OCI-LY7 (cell line): ENCODE results near the gene VPS4B.

Experiments
- EZH2phosphoT487 ChIP-seq: fragments of 200-600 bp; sonication (generic); IDR thresholded peaks from 2 replicates; pipeline ENCODE4 v1.6.1; 2018; ENCODE audit warnings: low read depth, borderline replicate concordance, mild to moderate bottlenecking, mixed run types, antibody characterized with exemption, low read length, moderate library complexity, mixed read lengths
- TF ChIP-seq, protein P1 (sequence below): fragments of 200-600 bp; sonication (generic); conservative IDR thresholded peaks from 2 replicates; pipeline ENCODE4 v1.5.1; 2014; ENCODE audit warnings: mild to moderate bottlenecking, antibody characterized with exemption, low read length, moderate library complexity, mixed read lengths

DNA sequence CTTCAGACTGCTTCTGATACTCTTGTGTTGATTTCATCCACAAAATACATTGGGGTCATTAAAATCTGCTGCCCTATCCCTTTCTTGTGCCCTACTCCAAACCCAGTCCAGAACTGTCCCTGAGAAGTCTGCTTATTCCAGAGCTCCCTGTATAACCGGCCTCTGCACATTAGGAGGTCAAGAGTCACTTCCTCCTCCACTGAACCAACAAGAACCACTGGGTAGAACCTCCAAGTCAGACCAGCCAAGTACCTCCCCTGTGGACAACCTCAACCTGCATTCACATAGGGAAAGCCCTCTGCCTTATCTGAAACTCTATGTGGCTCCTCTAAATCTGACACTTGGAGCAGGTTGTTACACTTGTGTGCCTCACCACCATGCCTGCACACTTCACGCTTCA lies 77.4 kb downstream of the VPS4B start:
- TF ChIP-seq, protein P1, sequence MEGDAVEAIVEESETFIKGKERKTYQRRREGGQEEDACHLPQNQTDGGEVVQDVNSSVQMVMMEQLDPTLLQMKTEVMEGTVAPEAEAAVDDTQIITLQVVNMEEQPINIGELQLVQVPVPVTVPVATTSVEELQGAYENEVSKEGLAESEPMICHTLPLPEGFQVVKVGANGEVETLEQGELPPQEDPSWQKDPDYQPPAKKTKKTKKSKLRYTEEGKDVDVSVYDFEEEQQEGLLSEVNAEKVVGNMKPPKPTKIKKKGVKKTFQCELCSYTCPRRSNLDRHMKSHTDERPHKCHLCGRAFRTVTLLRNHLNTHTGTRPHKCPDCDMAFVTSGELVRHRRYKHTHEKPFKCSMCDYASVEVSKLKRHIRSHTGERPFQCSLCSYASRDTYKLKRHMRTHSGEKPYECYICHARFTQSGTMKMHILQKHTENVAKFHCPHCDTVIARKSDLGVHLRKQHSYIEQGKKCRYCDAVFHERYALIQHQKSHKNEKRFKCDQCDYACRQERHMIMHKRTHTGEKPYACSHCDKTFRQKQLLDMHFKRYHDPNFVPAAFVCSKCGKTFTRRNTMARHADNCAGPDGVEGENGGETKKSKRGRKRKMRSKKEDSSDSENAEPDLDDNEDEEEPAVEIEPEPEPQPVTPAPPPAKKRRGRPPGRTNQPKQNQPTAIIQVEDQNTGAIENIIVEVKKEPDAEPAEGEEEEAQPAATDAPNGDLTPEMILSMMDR: no peak
- no peak for TF ChIP-seq EZH2phosphoT487
